HFFc6 (cell line): ENCODE measurements around the gene ZBTB44. TPM values are rescaled to one million over a fixed set of nuclear protein-coding genes. Genes with fewer than 3 reads are reported as not detected.

Experiments used
- DNase-seq: peaks from one replicate; pipeline ENCODE4 v3.0.0-alpha.2; 2018
- H3K27ac Mint-ChIP-seq: 2 replicates; pipeline ENCODE4 v1.8.0; 2020; ENCODE audit warnings: mild to moderate bottlenecking, mixed read lengths
- H3K27me3 Mint-ChIP-seq: 2 replicates; pipeline ENCODE4 v1.8.0; 2021; ENCODE audit warnings: mild to moderate bottlenecking, moderate library complexity, mixed read lengths; ENCODE audit not compliant: insufficient read depth
- H3K36me3 Mint-ChIP-seq: 2 replicates; pipeline ENCODE4 v1.8.0; 2021; ENCODE audit warnings: low read depth, mixed read lengths
- H3K4me1 Mint-ChIP-seq: 2 replicates; pipeline ENCODE4 v1.8.0; 2020; ENCODE audit warnings: low read depth, mixed read lengths
- H3K4me3 Mint-ChIP-seq: 2 replicates; pipeline ENCODE4 v1.8.0; 2020; ENCODE audit warnings: mild to moderate bottlenecking, moderate library complexity, mixed read lengths
- H3K9me3 Mint-ChIP-seq: 2 replicates; pipeline ENCODE4 v1.8.0; 2020; ENCODE audit warnings: mild to moderate bottlenecking, mixed read lengths
- total RNA-seq, 6 experiments: library from RNA; stranded (reverse); fragmentation: NEBNext Ultra II Directional; extraction: Animal tissue kit (Norgen Biotek cat#: 25700); gene quantifications; 2 replicates in 1 of 6; 3 replicates in 5 of 6; pipeline ENCODE4 v1.2.3, GENCODE V29; 2021
- TF ChIP-seq, protein P1 (sequence below): fragments of 200-600 bp; sonication (generic); IDR thresholded peaks from 2 replicates; pipeline ENCODE4 v1.5.0; 2021; ENCODE audit warnings: antibody characterized with exemption, mild to moderate bottlenecking

The ZBTB44 gene
- total RNA-seq, 6 experiments from 2014 or later, result 9.4 to 16.5 (median 12.4) TPM

DNA sequence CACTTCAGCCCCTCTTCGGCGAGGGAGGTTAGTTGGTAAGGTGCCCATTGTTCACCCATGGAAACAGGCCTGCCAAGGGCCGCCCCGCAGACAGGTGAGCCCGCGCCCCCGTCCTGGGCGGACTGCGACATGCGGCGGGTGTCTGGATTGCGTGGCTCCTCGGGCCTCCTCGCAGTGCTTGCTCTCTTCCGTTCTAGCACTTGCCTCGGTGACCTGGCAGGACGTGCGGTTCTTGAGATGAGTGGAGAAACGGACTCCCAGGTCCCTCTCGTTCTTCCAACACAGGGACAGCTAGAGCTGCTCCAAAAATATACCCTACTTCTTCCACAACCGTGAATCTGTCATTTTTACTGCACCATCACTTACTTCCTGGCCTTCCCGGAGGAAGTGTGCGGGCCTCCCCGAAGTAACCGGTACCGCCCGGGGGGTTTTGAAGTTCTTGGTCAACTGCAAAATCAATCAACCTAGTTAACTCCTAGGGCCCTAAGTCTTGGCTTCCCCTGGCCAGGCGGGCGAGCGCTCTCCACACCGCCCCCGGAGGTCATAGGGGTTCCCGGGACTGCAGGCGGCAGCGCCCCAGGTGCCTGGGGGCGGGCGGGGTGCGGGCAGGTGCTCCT, 745 bp upstream of the ZBTB44 start:
- TF ChIP-seq, protein P1, sequence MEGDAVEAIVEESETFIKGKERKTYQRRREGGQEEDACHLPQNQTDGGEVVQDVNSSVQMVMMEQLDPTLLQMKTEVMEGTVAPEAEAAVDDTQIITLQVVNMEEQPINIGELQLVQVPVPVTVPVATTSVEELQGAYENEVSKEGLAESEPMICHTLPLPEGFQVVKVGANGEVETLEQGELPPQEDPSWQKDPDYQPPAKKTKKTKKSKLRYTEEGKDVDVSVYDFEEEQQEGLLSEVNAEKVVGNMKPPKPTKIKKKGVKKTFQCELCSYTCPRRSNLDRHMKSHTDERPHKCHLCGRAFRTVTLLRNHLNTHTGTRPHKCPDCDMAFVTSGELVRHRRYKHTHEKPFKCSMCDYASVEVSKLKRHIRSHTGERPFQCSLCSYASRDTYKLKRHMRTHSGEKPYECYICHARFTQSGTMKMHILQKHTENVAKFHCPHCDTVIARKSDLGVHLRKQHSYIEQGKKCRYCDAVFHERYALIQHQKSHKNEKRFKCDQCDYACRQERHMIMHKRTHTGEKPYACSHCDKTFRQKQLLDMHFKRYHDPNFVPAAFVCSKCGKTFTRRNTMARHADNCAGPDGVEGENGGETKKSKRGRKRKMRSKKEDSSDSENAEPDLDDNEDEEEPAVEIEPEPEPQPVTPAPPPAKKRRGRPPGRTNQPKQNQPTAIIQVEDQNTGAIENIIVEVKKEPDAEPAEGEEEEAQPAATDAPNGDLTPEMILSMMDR, result no peak
- Mint-ChIP-seq H3K9me3 (no peaks in the 10 kb centered on the region), H3K36me3 (no peaks in the 10 kb centered on the region), H3K4me3 (peak overlapping the region; percentile 86), H3K27me3 (peaks cover 4% of the 10 kb centered on the region; the same call in 1 of the 2 replicates), H3K27ac (no peak overlapping the region), H3K4me1 (peaks cover 24% of the 10 kb centered on the region)
- DNase-seq, result no peak

GRCh38 chr11:130314184-130314749, 450 bp downstream of the ZBTB44 start:
- H3K27ac Mint-ChIP-seq, result peak overlapping the region; percentile 70

DNA sequence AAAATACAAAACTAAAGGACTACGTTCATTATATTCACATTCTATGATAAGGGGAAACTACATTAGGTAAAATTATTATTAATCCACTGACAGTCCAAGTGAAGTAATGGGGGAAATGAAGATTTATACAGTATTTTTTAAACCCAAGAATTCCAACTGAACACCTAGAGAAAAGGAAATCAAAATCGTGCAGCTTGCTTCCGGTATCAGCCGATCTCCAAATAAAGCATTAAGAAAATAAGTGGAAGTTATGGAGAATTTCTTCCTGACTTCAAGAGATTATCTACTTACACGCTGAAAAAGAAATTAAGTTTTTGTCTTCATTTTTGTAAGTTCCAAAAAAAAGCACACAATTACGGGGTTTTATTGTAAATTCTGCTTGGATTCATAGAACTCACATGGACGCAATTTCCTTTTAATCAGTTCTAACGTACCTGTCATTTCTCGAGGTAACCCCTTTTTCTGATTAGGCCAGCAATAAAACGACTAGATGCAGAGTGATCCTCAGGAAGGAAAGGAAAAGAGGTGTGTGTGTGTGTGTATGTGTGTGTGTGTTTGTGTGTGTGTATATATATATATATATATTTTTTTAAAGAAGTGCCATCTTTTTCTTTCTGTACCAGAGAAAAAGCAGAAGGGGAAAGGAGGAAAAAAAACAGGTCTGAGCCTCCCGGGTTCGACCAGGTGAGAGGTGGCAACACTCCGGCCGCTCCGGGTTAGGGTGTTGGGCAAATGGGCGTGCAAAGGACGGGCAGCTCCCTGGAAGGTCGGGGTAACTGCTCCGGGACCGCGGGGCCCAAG, 1.1 kb downstream of the ZBTB44 start:
- Mint-ChIP-seq H3K9me3 (no peaks in the 10 kb centered on the region), H3K4me3 (peak overlapping the region; percentile 88), H3K4me1 (peaks cover 19% of the 10 kb centered on the region), H3K36me3 (no peaks in the 10 kb centered on the region), H3K27me3 (peaks cover 1% of the 10 kb centered on the region; the same call in 1 of the 2 replicates), H3K27ac (peak overlapping the region; percentile 70)
- no peak for DNase-seq
- TF ChIP-seq, protein P1, result no peak

More at GRCh38 chr11:130314184-130314749, 450 bp downstream of the ZBTB44 start:
- DNase-seq, result peak; percentile 4
- Mint-ChIP-seq H3K36me3 (no peaks in the 10 kb centered on the region), H3K27me3 (peaks cover 1% of the 10 kb centered on the region; the same call in 1 of the 2 replicates), H3K4me1 (peaks cover 24% of the 10 kb centered on the region), H3K4me3 (peak overlapping the region; percentile 88), H3K9me3 (no peaks in the 10 kb centered on the region)
- TF ChIP-seq, protein P1, result no peak

GRCh38 chr11:130312046-130312445, 2.7 kb downstream of the ZBTB44 start:
- no peak overlapping the region for H3K4me3 Mint-ChIP-seq

GRCh38 chr11:130310622-130311021, 4.1 kb downstream of the ZBTB44 start:
- no peak overlapping the region for H3K27ac Mint-ChIP-seq

More at GRCh38 chr11:130312046-130312445, 2.7 kb downstream of the ZBTB44 start:
- TF ChIP-seq, protein P1, result no peak
- H3K4me1 Mint-ChIP-seq, result peaks cover 18% of the 10 kb centered on the region
- no peak overlapping the region for H3K27ac Mint-ChIP-seq
- peaks cover 4% of the 10 kb centered on the region; the same call in 1 of the 2 replicates for H3K36me3 Mint-ChIP-seq
- no peak for DNase-seq
- H3K27me3 Mint-ChIP-seq, result peaks cover 1% of the 10 kb centered on the region; the same call in 1 of the 2 replicates
- no peaks in the 10 kb centered on the region for H3K9me3 Mint-ChIP-seq

More at GRCh38 chr11:130310622-130311021, 4.1 kb downstream of the ZBTB44 start:
- H3K4me3 Mint-ChIP-seq, result no peak overlapping the region
- H3K36me3 Mint-ChIP-seq, result peaks cover 10% of the 10 kb centered on the region; the same call in 1 of the 2 replicates
- no peak for DNase-seq
- peaks cover 18% of the 10 kb centered on the region for H3K4me1 Mint-ChIP-seq
- H3K9me3 Mint-ChIP-seq, result no peaks in the 10 kb centered on the region
- TF ChIP-seq, protein P1, result no peak
- peaks cover 1% of the 10 kb centered on the region; the same call in 1 of the 2 replicates for H3K27me3 Mint-ChIP-seq
